Neural cell (in vitro differentiated cells): Measurements from ENCODE around the gene NOL4L.

ENCODE experiments used
- EZH2 ChIP-seq: fragments of 200-600, 300-800 bp; shearing (Covaris generic), sonication (generic); IDR thresholded peaks from 2 replicates; pipeline ENCODE4 v1.6.1; 2014; ENCODE audit warnings: antibody characterized with exemption, low read length, borderline replicate concordance, mild to moderate bottlenecking; ENCODE audit not compliant: insufficient read depth, poor library complexity, severe bottlenecking
- POLR2AphosphoS5 ChIP-seq: IDR thresholded peaks from 2 replicates; pipeline ENCODE4 v1.6.1; 2012
- REST ChIP-seq: IDR thresholded peaks from 2 replicates; pipeline ENCODE4 v1.6.1; 2012; ENCODE audit warnings: borderline replicate concordance
- TAF1 ChIP-seq: IDR thresholded peaks from 2 replicates; pipeline ENCODE4 v1.6.1; 2012; ENCODE audit warnings: low read depth
- TF ChIP-seq, protein P1 (sequence below): fragments of 450-650 bp; IDR thresholded peaks from 2 replicates; pipeline ENCODE4 v1.5.1; 2014; ENCODE audit warnings: antibody characterized with exemption, mild to moderate bottlenecking, moderate library complexity; ENCODE audit not compliant: poor library complexity, severe bottlenecking

DNA sequence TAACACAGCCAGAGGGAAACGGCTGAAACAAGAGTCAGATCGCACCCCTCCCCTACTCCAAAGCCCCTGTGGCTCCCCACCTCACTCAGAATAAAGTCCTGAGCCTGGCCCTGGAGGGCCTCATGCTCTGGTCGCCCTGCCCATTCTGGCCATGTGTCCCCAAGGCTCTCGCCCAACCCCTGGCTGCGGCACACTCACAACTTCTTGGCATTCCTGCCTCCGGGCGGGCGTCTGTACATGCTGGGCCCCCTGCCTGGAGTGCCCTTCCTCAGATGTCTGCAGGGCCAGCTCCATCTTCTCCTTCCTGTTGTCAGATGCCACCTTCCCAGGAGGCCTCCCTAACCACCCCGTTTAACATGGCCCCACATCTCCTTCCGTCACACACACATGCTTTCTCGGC is 17.1 kb upstream of the NOL4L start:
- TF ChIP-seq, protein P1, sequence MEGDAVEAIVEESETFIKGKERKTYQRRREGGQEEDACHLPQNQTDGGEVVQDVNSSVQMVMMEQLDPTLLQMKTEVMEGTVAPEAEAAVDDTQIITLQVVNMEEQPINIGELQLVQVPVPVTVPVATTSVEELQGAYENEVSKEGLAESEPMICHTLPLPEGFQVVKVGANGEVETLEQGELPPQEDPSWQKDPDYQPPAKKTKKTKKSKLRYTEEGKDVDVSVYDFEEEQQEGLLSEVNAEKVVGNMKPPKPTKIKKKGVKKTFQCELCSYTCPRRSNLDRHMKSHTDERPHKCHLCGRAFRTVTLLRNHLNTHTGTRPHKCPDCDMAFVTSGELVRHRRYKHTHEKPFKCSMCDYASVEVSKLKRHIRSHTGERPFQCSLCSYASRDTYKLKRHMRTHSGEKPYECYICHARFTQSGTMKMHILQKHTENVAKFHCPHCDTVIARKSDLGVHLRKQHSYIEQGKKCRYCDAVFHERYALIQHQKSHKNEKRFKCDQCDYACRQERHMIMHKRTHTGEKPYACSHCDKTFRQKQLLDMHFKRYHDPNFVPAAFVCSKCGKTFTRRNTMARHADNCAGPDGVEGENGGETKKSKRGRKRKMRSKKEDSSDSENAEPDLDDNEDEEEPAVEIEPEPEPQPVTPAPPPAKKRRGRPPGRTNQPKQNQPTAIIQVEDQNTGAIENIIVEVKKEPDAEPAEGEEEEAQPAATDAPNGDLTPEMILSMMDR = no peak
- TF ChIP-seq EZH2 = no peak
- TF ChIP-seq REST = no peak
- no peak for TF ChIP-seq TAF1
- TF ChIP-seq POLR2AphosphoS5 = no peak
